GM23338 (cell line): Measurements from ENCODE around the gene EEA1.

Source experiments
- CREB1 ChIP-seq: fragments of 250-450 bp; sonication (Bioruptor Pico); IDR thresholded peaks from 2 replicates; pipeline ENCODE4 v1.5.0; 2020; ENCODE audit warnings: low read depth, mild to moderate bottlenecking, moderate library complexity
- EZH2 ChIP-seq: fragments of 200-600 bp; sonication (generic); IDR thresholded peaks from one replicate; pipeline ENCODE4 v1.8.0; 2017; ENCODE audit warnings: antibody characterized with exemption, mild to moderate bottlenecking, low read depth; ENCODE audit not compliant: unreplicated experiment
- EZH2phosphoT487 ChIP-seq: fragments of 200-600 bp; sonication (generic); IDR thresholded peaks from one replicate; pipeline ENCODE4 v1.8.1; 2018; ENCODE audit warnings: antibody characterized with exemption; ENCODE audit not compliant: unreplicated experiment
- POLR2AphosphoS5 ChIP-seq: IDR thresholded peaks from 2 replicates; pipeline ENCODE4 v1.6.1; 2016; ENCODE audit warnings: antibody characterized with exemption, low read depth
- TF ChIP-seq, protein P1 (sequence below), 2 experiments: fragments of 200-600 bp in 1 of 2; sonication (generic) in 1 of 2; conservative IDR thresholded peaks; 2 replicates each; pipeline versions ENCODE4 v1.5.1 to v1.6.1; 2016 to 2017; ENCODE audit warnings: antibody characterized with exemption in 2 of 2, low read depth in 2 of 2, mild to moderate bottlenecking in 2 of 2, moderate library complexity in 1 of 2
- TF ChIP-seq, protein P2 (sequence below): IDR thresholded peaks from 2 replicates; pipeline ENCODE4 v1.6.1; 2016; ENCODE audit warnings: antibody characterized with exemption

DNA sequence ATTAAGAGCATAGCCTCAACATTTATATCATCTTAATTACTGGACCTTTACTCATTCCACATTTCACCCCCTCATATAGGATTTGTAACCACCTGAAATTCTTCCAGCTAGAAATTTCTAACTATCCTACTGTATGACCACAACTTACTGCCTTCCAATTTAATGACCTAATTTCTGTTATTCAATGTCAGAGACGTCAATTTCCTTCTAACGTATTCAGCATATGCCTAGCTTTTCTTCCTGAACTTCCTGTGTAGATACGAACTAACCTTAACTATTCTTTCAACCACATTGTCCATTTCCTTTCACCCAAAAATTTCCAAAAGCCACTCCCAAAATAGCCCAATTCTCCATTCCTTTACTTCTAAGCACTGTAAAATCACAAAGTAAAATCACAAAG, 108.0 kb downstream of the EEA1 start:
- TF ChIP-seq, protein P1, sequence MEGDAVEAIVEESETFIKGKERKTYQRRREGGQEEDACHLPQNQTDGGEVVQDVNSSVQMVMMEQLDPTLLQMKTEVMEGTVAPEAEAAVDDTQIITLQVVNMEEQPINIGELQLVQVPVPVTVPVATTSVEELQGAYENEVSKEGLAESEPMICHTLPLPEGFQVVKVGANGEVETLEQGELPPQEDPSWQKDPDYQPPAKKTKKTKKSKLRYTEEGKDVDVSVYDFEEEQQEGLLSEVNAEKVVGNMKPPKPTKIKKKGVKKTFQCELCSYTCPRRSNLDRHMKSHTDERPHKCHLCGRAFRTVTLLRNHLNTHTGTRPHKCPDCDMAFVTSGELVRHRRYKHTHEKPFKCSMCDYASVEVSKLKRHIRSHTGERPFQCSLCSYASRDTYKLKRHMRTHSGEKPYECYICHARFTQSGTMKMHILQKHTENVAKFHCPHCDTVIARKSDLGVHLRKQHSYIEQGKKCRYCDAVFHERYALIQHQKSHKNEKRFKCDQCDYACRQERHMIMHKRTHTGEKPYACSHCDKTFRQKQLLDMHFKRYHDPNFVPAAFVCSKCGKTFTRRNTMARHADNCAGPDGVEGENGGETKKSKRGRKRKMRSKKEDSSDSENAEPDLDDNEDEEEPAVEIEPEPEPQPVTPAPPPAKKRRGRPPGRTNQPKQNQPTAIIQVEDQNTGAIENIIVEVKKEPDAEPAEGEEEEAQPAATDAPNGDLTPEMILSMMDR (conservative IDR thresholded peaks at IDR 0.05; ENCODE audit: low read depth in 2 of 2) = no peak
- TF ChIP-seq POLR2AphosphoS5 = no peak
- TF ChIP-seq, protein P2, sequence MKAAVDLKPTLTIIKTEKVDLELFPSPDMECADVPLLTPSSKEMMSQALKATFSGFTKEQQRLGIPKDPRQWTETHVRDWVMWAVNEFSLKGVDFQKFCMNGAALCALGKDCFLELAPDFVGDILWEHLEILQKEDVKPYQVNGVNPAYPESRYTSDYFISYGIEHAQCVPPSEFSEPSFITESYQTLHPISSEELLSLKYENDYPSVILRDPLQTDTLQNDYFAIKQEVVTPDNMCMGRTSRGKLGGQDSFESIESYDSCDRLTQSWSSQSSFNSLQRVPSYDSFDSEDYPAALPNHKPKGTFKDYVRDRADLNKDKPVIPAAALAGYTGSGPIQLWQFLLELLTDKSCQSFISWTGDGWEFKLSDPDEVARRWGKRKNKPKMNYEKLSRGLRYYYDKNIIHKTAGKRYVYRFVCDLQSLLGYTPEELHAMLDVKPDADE = no peak
- no peak for TF ChIP-seq EZH2
- no peak for TF ChIP-seq CREB1 (CRISPR knock-in tag)
- no peak for TF ChIP-seq EZH2phosphoT487
